Epithelial cell of proximal tubule (primary cell): Measurements from ENCODE around the gene MTX1. TPM values are rescaled to one million over a fixed set of nuclear protein-coding genes. Genes with fewer than 3 reads are reported as not detected.
"Not testable (repeated sequence)": the region's sequence is repeated elsewhere in the genome, so short reads cannot be mapped to it uniquely, and the experiment has no call there.

ENCODE experiments used
- DNase-seq: peaks from one replicate; pipeline ENCODE4 v3.0.0-alpha.2; 2011; ENCODE audit warnings: low read depth
- H3K4me3 ChIP-seq: 2 replicates; pipeline ENCODE4 v1.5.1; 2011; ENCODE audit warnings: low read depth, mild to moderate bottlenecking, low read length
- total RNA-seq: library from RNA; depleted of rRNA; stranded (reverse); fragments of >200 nt; gene quantifications from 2 replicates; pipeline ENCODE4 v1.2.3, GENCODE V29; 2015
- TF ChIP-seq, protein P1 (sequence below): conservative IDR thresholded peaks from 2 replicates; pipeline ENCODE4 v1.5.1; 2012; ENCODE audit warnings: low read depth, mild to moderate bottlenecking, low read length

The MTX1 gene
- total RNA-seq, 1 donor from 2014 or later = 75.2 TPM

DNA sequence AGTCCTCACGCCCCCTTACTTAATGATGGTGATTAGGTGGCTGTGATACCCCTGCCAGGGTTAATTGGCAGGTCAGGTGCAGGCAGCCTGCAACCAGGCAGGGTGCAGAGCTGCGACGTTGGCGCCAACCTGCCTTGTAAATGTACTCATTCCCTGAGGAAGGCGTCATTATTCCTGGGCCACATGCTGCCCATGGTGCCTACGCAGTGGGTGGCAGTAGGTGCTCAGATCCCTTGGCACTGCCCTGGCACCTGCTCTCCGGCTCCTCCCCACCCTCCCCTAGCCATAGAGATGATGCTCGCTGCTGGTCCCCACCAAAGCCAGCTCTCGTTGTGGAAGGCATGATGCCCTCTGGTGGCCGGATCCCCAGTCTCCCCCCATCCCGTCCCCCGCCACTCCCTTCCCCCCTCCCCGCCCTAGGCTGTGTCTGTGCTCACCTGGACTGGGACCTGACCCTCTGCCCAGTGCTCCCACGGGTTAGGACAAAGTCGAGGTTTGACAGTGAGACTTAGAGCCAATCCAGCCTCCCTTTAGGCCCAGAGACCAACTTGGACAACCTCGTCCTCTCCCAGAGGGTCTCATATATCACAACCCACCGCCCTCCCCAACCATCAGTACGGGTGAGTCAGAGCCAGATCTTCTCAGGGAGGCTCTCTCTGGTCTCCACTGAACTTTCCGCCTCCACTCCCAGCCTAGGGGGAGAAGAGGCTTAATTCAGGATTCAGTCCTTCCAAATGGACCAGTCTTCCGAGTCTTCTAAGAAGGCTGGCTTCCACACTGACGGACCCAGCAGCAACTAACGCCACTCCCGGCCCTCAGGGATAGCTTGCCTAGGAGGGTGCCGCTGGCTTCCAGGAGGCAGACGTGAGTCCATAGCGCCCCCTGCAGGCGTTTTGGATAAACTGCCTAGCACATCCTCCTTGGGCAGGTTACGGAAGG is 41.1 kb upstream of the MTX1 start:
- no peak for DNase-seq
- peak overlapping the region; percentile 34 for H3K4me3 ChIP-seq
- TF ChIP-seq, protein P1, sequence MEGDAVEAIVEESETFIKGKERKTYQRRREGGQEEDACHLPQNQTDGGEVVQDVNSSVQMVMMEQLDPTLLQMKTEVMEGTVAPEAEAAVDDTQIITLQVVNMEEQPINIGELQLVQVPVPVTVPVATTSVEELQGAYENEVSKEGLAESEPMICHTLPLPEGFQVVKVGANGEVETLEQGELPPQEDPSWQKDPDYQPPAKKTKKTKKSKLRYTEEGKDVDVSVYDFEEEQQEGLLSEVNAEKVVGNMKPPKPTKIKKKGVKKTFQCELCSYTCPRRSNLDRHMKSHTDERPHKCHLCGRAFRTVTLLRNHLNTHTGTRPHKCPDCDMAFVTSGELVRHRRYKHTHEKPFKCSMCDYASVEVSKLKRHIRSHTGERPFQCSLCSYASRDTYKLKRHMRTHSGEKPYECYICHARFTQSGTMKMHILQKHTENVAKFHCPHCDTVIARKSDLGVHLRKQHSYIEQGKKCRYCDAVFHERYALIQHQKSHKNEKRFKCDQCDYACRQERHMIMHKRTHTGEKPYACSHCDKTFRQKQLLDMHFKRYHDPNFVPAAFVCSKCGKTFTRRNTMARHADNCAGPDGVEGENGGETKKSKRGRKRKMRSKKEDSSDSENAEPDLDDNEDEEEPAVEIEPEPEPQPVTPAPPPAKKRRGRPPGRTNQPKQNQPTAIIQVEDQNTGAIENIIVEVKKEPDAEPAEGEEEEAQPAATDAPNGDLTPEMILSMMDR = peak; percentile 96

DNA sequence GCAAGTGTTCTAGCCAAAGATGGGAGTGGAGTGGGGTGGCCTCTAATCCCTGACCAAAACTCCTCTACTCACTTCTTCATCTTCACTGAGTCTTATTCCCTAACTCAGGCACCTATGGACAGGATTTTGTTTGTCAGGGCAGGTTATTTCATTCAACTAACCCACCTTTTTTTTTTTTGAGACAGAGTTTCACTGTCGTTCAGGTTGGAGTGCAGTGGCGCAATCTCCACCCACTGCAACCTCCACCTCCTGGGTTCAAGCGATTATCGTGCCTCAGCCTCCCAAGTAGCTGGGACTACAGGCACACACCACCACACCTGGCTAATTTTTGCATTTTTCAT is 40.4 kb upstream of the MTX1 start:
- not testable (repeated sequence) for H3K4me3 ChIP-seq

DNA sequence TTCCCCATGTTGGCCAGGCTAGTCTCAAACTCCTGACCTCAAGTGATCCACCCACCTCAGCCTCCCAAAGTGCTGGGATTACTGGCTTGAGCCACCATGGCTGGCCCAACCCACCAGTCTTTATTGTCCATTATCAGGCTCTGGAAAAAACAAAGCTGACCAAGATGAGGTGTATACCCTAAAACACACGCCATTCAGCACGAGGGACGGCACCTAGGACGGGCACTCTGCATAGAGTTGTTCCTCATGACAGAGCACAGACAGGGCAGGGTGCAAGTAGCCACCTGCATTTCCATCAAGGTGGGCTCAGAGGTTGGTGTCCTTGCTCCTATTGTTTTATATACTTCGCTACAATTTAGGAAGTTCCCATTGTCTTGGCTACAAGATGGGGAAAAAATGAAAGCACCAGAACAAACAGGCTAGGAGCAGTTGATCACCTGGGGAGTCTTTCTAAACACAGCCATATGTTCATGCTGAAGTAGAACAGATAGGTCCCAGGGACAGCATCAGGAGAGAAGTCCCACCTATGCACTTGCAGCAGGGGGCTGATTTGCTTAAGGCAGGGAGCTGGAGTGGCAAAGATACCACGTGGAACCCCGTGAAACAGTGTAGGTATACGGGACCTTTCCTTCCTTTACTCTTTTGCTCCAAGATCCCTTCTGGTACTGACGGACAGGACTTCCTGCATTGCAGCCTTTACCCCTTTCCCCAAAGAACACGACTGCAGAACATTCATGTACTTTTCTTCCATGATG is 39.9 kb upstream of the MTX1 start:
- no peak overlapping the region for H3K4me3 ChIP-seq
- TF ChIP-seq, protein P1 = no peak
- DNase-seq = no peak

More for the DNA sequence above, 40.4 kb upstream of the MTX1 start:
- not testable (repeated sequence) for DNase-seq

DNA sequence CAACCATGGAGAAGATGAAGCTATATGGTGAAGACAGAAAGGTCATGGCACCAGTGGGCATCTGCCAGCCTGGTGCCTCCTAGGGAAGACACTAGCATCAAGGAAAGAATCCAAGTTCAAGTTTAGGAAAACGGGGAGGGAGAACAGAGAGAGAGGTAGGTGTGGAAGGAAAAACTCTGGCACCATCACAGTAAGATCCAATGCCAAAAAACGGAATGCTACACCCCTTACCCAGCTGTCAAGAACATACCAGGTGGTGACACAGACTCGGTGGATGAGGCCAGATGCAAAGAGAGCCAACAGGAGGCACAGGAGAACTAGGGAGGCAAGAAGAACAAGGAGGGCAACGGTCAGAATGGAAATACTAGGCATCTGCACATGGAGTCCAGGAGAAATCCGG is 39.0 kb upstream of the MTX1 start:
- H3K4me3 ChIP-seq = no peak overlapping the region
- TF ChIP-seq, protein P1 = no peak
- DNase-seq = no peak

DNA sequence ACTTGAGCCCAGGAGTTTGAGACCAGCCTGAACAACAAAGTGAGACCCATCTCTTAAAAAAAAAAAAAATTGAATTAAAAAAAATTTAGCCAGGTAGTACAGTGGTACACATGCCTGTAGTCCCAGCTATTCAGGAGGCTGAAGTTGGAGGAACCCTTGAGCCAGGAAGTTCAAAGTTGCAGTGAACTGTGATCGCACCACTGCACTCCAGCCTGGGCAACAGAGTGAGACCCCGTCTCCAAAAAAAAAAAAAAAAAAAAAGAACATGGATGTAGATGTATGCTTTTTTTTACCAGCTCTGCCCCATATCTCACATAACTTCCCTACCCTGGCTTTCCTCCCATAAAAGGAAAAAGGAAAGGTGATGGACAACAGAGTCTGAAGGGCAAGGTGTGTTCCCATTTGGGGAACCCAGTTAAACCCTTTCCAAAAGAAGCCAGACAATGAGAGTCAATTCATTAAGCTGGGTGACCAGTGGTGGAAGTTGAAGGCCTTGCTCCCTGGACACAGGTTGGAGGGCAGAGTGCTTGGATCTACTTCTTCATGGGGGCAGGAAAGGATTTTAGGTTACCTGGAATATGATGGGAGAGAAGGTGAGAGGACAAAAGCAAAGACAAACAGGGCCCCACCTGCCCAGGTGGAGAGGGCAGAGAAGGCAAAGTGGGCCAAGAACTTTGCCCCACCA is 38.3 kb upstream of the MTX1 start:
- TF ChIP-seq, protein P1 = no peak
- no peak overlapping the region for H3K4me3 ChIP-seq
- DNase-seq = no peak

DNA sequence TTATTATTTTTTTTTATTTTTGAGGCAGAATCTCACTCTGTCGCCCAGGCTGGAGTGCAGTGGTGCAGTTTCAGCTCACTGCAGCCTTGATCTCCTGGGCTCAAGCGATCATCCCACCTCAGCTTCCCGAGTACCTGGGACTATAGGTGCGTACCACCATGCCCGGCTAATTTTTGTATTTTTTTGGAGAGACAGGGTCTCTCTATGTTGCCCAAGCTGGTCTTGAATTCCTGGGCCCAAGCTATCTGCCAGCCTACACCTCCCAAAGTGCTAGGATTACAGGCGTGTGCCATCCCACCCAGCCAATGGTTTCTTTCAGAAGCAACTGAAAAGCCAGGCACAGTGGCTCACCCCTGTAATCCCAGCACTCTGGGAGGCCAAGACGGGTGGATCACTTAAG is 37.7 kb upstream of the MTX1 start:
- DNase-seq = no peak
- TF ChIP-seq, protein P1 = no peak
- H3K4me3 ChIP-seq = no peak overlapping the region
